D721Med (cell line): ENCODE data around the gene PROZ.
A peak's percentile ranks its signal among the peaks of the same experiment; 100 is the strongest.

Experiments
- DNase-seq: peaks from one replicate; pipeline ENCODE4 v3.0.0; 2011; ENCODE audit warnings: low spot score; ENCODE audit not compliant: insufficient read length
- FAIRE-seq: peaks from 2 replicates; lab custom pipeline; 2011; peaks lifted over from hg19 to GRCh38; lab: Jason Lieb, UNC
- TF ChIP-seq, protein P1 (sequence below): IDR thresholded peaks from 2 replicates; pipeline ENCODE4 v1.5.1; 2012; ENCODE audit warnings: mild to moderate bottlenecking, control low read depth; ENCODE audit not compliant: insufficient read depth; ENCODE audit errors: missing control alignments

PROZ gene

DNA sequence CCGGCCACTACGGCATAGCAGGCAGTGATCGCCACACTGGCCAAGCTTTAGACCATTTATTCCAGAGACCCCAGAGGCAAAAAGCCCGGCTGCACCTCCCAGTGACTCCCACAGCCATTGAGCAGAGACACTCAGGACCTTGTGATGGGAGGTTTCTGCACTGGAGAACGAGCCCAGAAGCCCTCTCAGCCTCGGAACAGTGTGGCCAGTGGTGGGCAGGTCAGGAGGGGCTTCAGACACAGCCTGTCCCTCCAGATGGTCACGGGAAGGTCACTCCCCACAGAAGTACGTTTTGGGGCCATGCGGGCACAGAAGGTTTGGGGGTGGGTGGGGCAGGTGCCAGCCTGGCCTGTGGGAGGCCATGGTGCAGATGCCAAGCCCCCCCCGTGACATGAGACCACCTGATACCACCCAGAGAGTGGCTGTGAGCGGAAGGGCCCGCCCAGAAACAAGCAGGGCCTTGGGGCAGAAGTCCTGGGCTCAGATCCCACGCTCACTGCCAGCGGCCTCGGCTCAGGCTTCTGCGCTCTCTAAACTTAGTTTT lies 36.4 kb upstream of the PROZ start:
- TF ChIP-seq, protein P1, sequence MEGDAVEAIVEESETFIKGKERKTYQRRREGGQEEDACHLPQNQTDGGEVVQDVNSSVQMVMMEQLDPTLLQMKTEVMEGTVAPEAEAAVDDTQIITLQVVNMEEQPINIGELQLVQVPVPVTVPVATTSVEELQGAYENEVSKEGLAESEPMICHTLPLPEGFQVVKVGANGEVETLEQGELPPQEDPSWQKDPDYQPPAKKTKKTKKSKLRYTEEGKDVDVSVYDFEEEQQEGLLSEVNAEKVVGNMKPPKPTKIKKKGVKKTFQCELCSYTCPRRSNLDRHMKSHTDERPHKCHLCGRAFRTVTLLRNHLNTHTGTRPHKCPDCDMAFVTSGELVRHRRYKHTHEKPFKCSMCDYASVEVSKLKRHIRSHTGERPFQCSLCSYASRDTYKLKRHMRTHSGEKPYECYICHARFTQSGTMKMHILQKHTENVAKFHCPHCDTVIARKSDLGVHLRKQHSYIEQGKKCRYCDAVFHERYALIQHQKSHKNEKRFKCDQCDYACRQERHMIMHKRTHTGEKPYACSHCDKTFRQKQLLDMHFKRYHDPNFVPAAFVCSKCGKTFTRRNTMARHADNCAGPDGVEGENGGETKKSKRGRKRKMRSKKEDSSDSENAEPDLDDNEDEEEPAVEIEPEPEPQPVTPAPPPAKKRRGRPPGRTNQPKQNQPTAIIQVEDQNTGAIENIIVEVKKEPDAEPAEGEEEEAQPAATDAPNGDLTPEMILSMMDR: no peak
- DNase-seq (no peak), FAIRE-seq (no peak)

DNA sequence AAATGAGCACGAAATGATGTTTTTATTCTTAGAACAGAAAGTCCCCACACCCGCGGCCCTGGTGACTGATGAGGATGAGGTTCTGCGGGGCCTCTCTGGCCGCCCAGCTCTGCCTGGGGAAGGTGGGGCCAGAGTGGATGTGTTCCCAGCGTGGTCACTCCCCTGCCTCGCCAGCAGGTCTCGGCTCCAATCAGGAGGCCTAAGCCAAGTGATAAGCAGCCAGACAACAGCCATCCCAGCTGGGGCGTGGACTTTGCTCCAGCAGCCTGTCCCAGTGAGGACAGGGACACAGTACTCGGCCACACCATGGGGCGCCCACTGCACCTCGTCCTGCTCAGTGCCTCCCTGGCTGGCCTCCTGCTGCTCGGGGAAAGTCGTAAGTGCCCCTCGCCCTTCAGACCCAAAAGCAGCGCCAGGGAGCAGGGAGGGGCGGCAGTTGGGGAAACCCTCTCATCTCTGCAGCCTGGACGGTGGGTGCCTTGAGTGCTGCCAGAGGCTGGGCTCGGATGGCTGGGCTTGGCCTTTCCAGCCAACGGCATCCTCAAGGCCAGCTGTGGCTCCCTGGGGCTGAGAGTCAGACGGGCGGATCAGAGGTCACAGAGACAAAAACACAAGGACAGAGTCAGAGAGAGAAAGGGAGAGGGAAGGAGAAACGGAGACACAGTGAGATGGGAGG lies 35.8 kb upstream of the PROZ start, which contains the start of gene F10:
Gene F10, plus strand, starts transcription at position 250 of the 676 bp plus-strand sequence. Its CDS starts 57 bp downstream, at position 307.
- TF ChIP-seq, protein P1: no peak
- FAIRE-seq (no peak), DNase-seq (no peak)

DNA sequence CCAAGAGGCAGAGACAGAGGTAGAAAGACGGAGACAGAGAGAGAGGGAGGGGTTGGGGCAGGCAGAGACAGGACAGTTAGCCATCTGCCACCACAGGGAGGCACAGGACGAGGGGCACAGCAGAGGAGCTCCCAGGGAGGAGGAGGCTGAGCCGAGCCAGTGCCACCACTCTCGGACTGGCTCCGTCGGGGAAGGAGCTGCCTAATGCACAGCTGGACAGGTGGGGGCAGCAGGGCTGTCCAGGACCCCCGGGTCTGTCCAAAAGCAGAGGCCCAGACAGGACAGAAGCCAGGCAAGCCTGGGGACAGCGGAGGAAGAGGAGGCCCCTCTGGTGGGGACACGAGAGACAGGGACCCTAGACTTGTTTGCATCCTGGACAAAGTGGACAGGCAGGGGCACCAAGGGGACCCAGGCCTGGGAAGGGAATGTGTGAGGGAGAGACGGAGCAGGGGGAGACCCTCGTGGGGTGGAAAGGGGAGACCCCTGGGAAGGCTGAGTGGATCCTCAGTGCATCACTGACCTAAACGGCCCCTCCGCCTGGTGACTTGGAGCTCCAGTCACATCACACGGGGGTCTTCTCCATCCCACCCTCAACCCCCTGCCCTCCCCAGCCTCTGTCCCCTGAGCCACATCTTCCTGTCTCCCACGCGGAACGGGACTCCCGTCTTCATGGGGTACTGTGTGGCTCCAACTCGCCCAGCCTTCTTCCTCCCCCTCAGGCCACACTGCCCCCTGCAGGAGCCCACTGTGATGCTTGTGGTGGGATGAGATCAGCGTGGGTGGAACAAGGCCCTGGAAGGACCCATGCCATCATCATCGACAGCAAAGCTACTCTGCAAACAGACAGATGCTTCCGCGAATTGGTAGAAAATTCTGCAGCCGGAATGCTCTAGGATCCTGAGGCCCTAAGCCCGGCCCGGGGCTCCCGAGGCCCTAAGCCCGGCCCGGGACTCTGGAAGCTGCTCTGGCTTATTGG lies 34.9 kb upstream of the PROZ start:
- no peak for FAIRE-seq

DNA sequence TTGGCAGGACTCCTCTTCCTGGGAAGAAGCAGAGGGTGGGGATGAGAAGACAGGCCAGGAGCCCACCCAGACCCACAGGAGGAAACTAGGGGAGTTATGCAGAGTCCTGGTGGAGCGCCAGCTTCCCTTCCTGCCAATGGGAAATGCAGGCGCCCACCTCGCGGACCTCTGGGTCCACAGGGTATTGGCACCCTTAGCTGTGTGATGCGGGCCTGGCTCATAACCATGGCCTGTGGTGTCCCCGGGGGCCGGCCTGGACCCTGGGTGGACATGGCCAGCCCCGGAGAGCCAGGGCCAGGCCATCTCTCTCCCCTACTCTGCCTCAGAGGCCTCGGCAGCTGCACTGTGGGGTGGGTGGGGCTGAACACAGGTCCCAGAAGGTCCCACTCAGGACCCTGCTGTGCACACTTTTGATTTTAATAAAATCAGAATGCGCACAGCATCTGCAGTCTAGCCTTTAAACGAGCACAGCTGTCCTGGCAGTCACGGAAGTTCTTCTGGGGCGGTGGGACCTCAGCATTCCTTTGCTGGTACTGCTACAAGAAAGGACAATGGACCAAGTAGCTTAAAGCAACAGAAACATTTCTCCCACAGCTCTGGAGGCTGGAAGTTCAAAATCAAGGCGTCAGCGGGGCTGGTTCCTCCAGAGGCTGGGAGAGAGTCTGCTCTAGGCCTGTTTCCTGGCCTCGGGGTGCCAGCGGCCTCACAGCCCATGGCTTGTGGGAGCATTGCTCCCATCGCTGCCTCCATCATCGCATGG lies 34.1 kb upstream of the PROZ start:
- FAIRE-seq: no peak
- TF ChIP-seq, protein P1: no peak

More for the DNA sequence above, 34.9 kb upstream of the PROZ start:
- DNase-seq: no peak
- TF ChIP-seq, protein P1: peak; percentile 16

DNA sequence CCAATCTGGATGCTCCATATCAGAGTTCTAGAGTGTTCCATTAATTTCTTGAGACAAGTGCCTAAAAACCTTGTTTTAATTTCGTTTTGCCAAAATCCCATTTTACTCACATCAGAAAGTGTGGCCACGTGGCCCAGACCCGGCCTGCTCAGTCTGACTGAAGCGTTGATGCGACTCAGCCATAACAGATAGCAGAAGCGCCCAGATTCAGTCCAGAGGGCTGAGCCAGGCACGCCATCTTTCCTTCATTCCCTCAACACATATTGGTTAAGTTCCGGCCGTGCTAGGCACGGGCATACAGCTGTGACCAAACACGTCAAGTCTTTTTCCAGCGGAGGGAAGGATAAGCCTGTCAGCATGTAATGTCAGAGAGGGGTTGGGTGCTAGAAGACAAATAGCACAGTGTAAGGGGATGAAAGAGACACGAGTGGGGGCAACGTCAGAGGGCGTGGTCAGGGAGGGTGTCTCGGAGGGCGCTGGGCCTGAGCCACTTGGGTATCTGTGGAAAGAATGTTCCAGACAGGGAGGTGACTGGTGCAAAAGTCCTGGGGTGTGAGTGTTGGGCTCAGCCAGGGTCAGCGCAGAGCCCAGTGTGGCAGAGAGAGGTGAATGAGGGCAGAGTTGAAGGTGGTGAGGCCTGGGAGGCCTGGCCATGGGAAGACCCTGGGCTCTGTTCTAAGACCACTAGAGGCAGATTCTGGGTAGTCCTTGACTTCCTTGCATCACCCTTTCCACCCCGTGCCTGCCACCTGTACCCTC lies 32.8 kb upstream of the PROZ start:
- DNase-seq (no peak), FAIRE-seq (no peak)
- TF ChIP-seq, protein P1: no peak

More for the DNA sequence above, 34.1 kb upstream of the PROZ start:
- DNase-seq: no peak
